Measurements from ENCODE around the gene SPTBN1. TPM values are rescaled to one million over a fixed set of nuclear protein-coding genes. Genes with fewer than 3 reads are reported as not detected.

SPTBN1 gene
- polyA plus RNA-seq, 1 experiment, result 56.6 TPM

- H3K4me3 ChIP-seq (ENCODE audit: low read depth, low read length), result no peak overlapping the region
- POLR2A ChIA-PET, result no interaction called here
Observed at GRCh38 chr2:54568876-54569321, 112.8 kb downstream of the SPTBN1 start.

GRCh38 chr2:54569745-54570301 lies 113.7 kb downstream of the SPTBN1 start:
- no peak overlapping the region for H3K4me3 ChIP-seq (ENCODE audit: low read depth, low read length)
- no peaks in the 10 kb centered on the region for H3K27me3 ChIP-seq (ENCODE audit: control insufficient read depth, insufficient read depth, low read length)
- no peak for TF ChIP-seq CTCF (IDR thresholded peaks at IDR 0.05; ENCODE audit: low read depth, low read length)
- CTCF ChIA-PET, result no interaction called here
- POLR2A ChIA-PET, result no interaction called here
- H3K27ac ChIP-seq (ENCODE audit: low read depth, low read length), result no peak overlapping the region
- no peak for DNase-seq (ENCODE audit: low read depth, low spot score)
- H3K9me3 ChIP-seq (ENCODE audit: control insufficient read depth, insufficient read depth, low read length), result no peaks in the 10 kb centered on the region

More at GRCh38 chr2:54568876-54569321, 112.8 kb downstream of the SPTBN1 start:
- DNase-seq (ENCODE audit: low read depth, low spot score), result no peak
- no peak for TF ChIP-seq CTCF (IDR thresholded peaks at IDR 0.05; ENCODE audit: low read depth, low read length)
- Histone ChIP-seq H3K27ac (ENCODE audit: low read depth, low read length) (no peak overlapping the region), H3K9me3 (ENCODE audit: control insufficient read depth, insufficient read depth, low read length) (no peaks in the 10 kb centered on the region), H3K27me3 (ENCODE audit: control insufficient read depth, insufficient read depth, low read length) (no peaks in the 10 kb centered on the region)
- CTCF ChIA-PET, result no interaction called here

GRCh38 chr2:54570321-54570855 lies 114.3 kb downstream of the SPTBN1 start:
- TF ChIP-seq CTCF (IDR thresholded peaks at IDR 0.05; ENCODE audit: low read depth, low read length), result no peak
- POLR2A ChIA-PET, result no interaction called here

GRCh38 chr2:54570925-54571694 lies 115.0 kb downstream of the SPTBN1 start:
- H3K27ac ChIP-seq (ENCODE audit: low read depth, low read length), result no peak overlapping the region
- DNase-seq (ENCODE audit: low read depth, low spot score), result peak; percentile 67
- H3K9me3 ChIP-seq (ENCODE audit: control insufficient read depth, insufficient read depth, low read length), result no peaks in the 10 kb centered on the region
- H3K4me3 ChIP-seq (ENCODE audit: low read depth, low read length), result no peak overlapping the region
- no peaks in the 10 kb centered on the region for H3K27me3 ChIP-seq (ENCODE audit: control insufficient read depth, insufficient read depth, low read length)
- POLR2A ChIA-PET, result interaction anchor here (1.5 kb wide), 1 partner anchor 11 kb away, joined by 8 read pairs; no protein-coding TSS in a partner anchor
- CTCF ChIA-PET, result interaction anchor here (1.3 kb wide), 1 partner anchor 12 kb away, joined by 3 read pairs; no protein-coding TSS in a partner anchor
- no peak for TF ChIP-seq CTCF (IDR thresholded peaks at IDR 0.05; ENCODE audit: low read depth, low read length)

More at GRCh38 chr2:54570321-54570855, 114.3 kb downstream of the SPTBN1 start:
- no peak for DNase-seq (ENCODE audit: low read depth, low spot score)
- Histone ChIP-seq H3K4me3 (ENCODE audit: low read depth, low read length) (no peak overlapping the region), H3K9me3 (ENCODE audit: control insufficient read depth, insufficient read depth, low read length) (no peaks in the 10 kb centered on the region), H3K27ac (ENCODE audit: low read depth, low read length) (no peak overlapping the region), H3K27me3 (ENCODE audit: control insufficient read depth, insufficient read depth, low read length) (no peaks in the 10 kb centered on the region)
- CTCF ChIA-PET, result no interaction called here

GRCh38 chr2:54572262-54572635 lies 116.1 kb downstream of the SPTBN1 start:
- ChIA-PET POLR2A (interaction anchor here (1.5 kb wide), 1 partner anchor 13 kb away, joined by 8 read pairs; no protein-coding TSS in a partner anchor), CTCF (interaction anchor here (1.3 kb wide), 1 partner anchor 13 kb away, joined by 3 read pairs; no protein-coding TSS in a partner anchor)
- no peaks in the 10 kb centered on the region for H3K27me3 ChIP-seq (ENCODE audit: control insufficient read depth, insufficient read depth, low read length)
- no peak for TF ChIP-seq CTCF (IDR thresholded peaks at IDR 0.05; ENCODE audit: low read depth, low read length)
- no peak for DNase-seq (ENCODE audit: low read depth, low spot score)
- H3K27ac ChIP-seq (ENCODE audit: low read depth, low read length), result peak overlapping the region; percentile 81
- no peak overlapping the region for H3K4me3 ChIP-seq (ENCODE audit: low read depth, low read length)
- H3K9me3 ChIP-seq (ENCODE audit: control insufficient read depth, insufficient read depth, low read length), result no peaks in the 10 kb centered on the region
